H9 (cell line): Measurements from ENCODE around the gene INSR. TPM values are rescaled to one million over a fixed set of nuclear protein-coding genes. Genes with fewer than 3 reads are reported as not detected.

Experiments
- DNase-seq: peaks from one replicate; pipeline ENCODE4 v3.0.0-alpha.2; 2017
- H2AFZ ChIP-seq: one replicate; pipeline ENCODE4 v1.6.1; 2013; ENCODE audit warnings: mild to moderate bottlenecking, low read length, control low read depth, moderate library complexity
- H2AK5ac ChIP-seq: 2 replicates; pipeline ENCODE4 v1.6.1; 2013; ENCODE audit warnings: low read length, control low read depth, mixed read lengths; ENCODE audit not compliant: insufficient read length
- H2BK120ac ChIP-seq: one replicate; pipeline ENCODE4 v1.6.1; 2013; ENCODE audit warnings: low read depth, mild to moderate bottlenecking, low read length, control low read depth, inconsistent platforms; ENCODE audit not compliant: poor library complexity, severe bottlenecking
- H2BK12ac ChIP-seq: 2 replicates; pipeline ENCODE4 v1.6.1; 2013; ENCODE audit warnings: low read length, control low read depth, mixed read lengths, low read depth; ENCODE audit not compliant: insufficient read length
- H2BK15ac ChIP-seq: 2 replicates; pipeline ENCODE4 v1.6.1; 2013; ENCODE audit warnings: low read depth, low read length, control low read depth
- H2BK20ac ChIP-seq: one replicate; pipeline ENCODE4 v1.6.1; 2013; ENCODE audit warnings: low read depth, mild to moderate bottlenecking, low read length, control low read depth, inconsistent platforms; ENCODE audit not compliant: poor library complexity, severe bottlenecking
- H2BK5ac ChIP-seq: 2 replicates; pipeline ENCODE4 v1.6.1; 2013; ENCODE audit warnings: low read length, control low read depth, mixed read lengths; ENCODE audit not compliant: insufficient read length
- H3K14ac ChIP-seq: 2 replicates; pipeline ENCODE4 v1.6.1; 2013; ENCODE audit warnings: low read length, control low read depth; ENCODE audit not compliant: insufficient read depth
- H3K18ac ChIP-seq: 2 replicates; pipeline ENCODE4 v1.6.1; 2013; ENCODE audit warnings: low read depth, mild to moderate bottlenecking, mixed read lengths, low read length, control low read depth; ENCODE audit not compliant: insufficient read length
- H3K23ac ChIP-seq: 2 replicates; pipeline ENCODE4 v1.6.1; 2013; ENCODE audit warnings: low read length, control low read depth, mixed read lengths, low read depth; ENCODE audit not compliant: insufficient read length
- H3K23me2 ChIP-seq: 2 replicates; pipeline ENCODE4 v1.6.1; 2013; ENCODE audit warnings: low read depth, mild to moderate bottlenecking, mixed read lengths, low read length, control low read depth; ENCODE audit not compliant: insufficient read length, poor library complexity, severe bottlenecking
- H3K27ac ChIP-seq: 2 replicates; pipeline ENCODE4 v1.5.1; 2013; ENCODE audit warnings: low read length, control low read depth, mixed read lengths, low read depth; ENCODE audit not compliant: insufficient read length
- H3K27me3 ChIP-seq: 2 replicates; pipeline ENCODE4 v1.6.1; 2013; ENCODE audit warnings: low read length, control low read depth, inconsistent platforms; ENCODE audit not compliant: insufficient read depth
- H3K4ac ChIP-seq: 2 replicates; pipeline ENCODE4 v1.6.1; 2013; ENCODE audit warnings: low read depth, mild to moderate bottlenecking, control low read depth, inconsistent platforms, low read length, moderate library complexity
- H3K4me1 ChIP-seq: 2 replicates; pipeline ENCODE4 v1.6.1; 2013; ENCODE audit warnings: low read length, control low read depth, inconsistent platforms; ENCODE audit not compliant: insufficient read depth
- H3K4me2 ChIP-seq: 2 replicates; pipeline ENCODE4 v1.6.1; 2013; ENCODE audit warnings: low read length, control low read depth, mixed read lengths; ENCODE audit not compliant: insufficient read length, insufficient read depth
- H3K56ac ChIP-seq: 2 replicates; pipeline ENCODE4 v1.6.1; 2013; ENCODE audit warnings: low read depth, mild to moderate bottlenecking, mixed read lengths, low read length, control low read depth; ENCODE audit not compliant: insufficient read length
- H3K79me1 ChIP-seq: 2 replicates; pipeline ENCODE4 v1.6.1; 2013; ENCODE audit warnings: low read depth, mild to moderate bottlenecking, moderate library complexity, low read length, control low read depth, inconsistent platforms; ENCODE audit not compliant: insufficient read depth, poor library complexity, severe bottlenecking
- H3K79me2 ChIP-seq: 2 replicates; pipeline ENCODE4 v1.6.1; 2013; ENCODE audit warnings: low read length, control low read depth, inconsistent platforms; ENCODE audit not compliant: insufficient read depth
- H3K9ac ChIP-seq: 2 replicates; pipeline ENCODE4 v1.6.1; 2013; ENCODE audit warnings: low read length, control low read depth, mixed read lengths; ENCODE audit not compliant: insufficient read length; ENCODE audit errors: extremely low read depth
- H3K9me3 ChIP-seq: one replicate; pipeline ENCODE4 v1.6.1; 2013; ENCODE audit warnings: low read depth, low read length, inconsistent platforms; ENCODE audit not compliant: control insufficient read depth
- H3T11ph ChIP-seq: one replicate; pipeline ENCODE4 v1.6.1; 2013; ENCODE audit warnings: mild to moderate bottlenecking, low read length, control low read depth, inconsistent platforms
- H4K20me1 ChIP-seq: one replicate; pipeline ENCODE4 v1.6.1; 2013; ENCODE audit not compliant: control insufficient read depth, insufficient read length, insufficient read depth
- H4K5ac ChIP-seq: 2 replicates; pipeline ENCODE4 v1.6.1; 2013; ENCODE audit warnings: low read depth, mild to moderate bottlenecking, mixed read lengths, low read length, control low read depth; ENCODE audit not compliant: insufficient read length
- H4K8ac ChIP-seq: replicated peaks from 2 replicates; pipeline ENCODE4 v1.6.1; 2013; ENCODE audit warnings: low read length, control low read depth, mixed read lengths, low read depth; ENCODE audit not compliant: insufficient read length
- H4K91ac ChIP-seq: 2 replicates; pipeline ENCODE4 v1.6.1; 2013; ENCODE audit warnings: low read depth, mild to moderate bottlenecking, moderate library complexity, mixed read lengths, low read length, control low read depth; ENCODE audit not compliant: insufficient read length
- H3K27ac Mint-ChIP-seq, 3 experiments: 2 replicates in 2 of 3; 3 replicates in 1 of 3; pipeline ENCODE4 v1.8.0; 2020 to 2021; ENCODE audit warnings: mixed read lengths in 3 of 3, mild to moderate bottlenecking in 1 of 3, moderate library complexity in 1 of 3
- H3K27me3 Mint-ChIP-seq: 2 replicates; pipeline ENCODE4 v1.8.0; 2021; ENCODE audit warnings: low read depth, mild to moderate bottlenecking, moderate library complexity, mixed read lengths
- H3K36me3 Mint-ChIP-seq, 3 experiments: 2 replicates in 2 of 3; 3 replicates in 1 of 3; pipeline ENCODE4 v1.8.0; 2020 to 2021; ENCODE audit warnings: low read depth in 3 of 3, mixed read lengths in 3 of 3; ENCODE audit not compliant: insufficient read depth in 1 of 3
- H3K4me1 Mint-ChIP-seq, 2 experiments: 2 replicates each; pipeline ENCODE4 v1.8.0; 2020; ENCODE audit warnings: mixed read lengths in 2 of 2
- H3K4me3 Mint-ChIP-seq, 2 experiments: 2 replicates in 1 of 2; 3 replicates in 1 of 2; pipeline ENCODE4 v1.8.0; 2020 to 2021; ENCODE audit warnings: mild to moderate bottlenecking in 2 of 2, mixed read lengths in 2 of 2, moderate library complexity in 1 of 2
- H3K9me3 Mint-ChIP-seq, 2 experiments: 2 replicates in 1 of 2; 3 replicates in 1 of 2; pipeline ENCODE4 v1.8.0; 2020; ENCODE audit warnings: mild to moderate bottlenecking in 2 of 2, mixed read lengths in 2 of 2, moderate library complexity in 1 of 2
- CTCF ChIP-seq: fragments of 200-600 bp; sonication (generic); conservative IDR thresholded peaks from 3 replicates; pipeline ENCODE4 v1.8.0; 2021; ENCODE audit warnings: antibody characterized with exemption, mild to moderate bottlenecking
- WGBS: extraction: QIAGEN DNeasy Blood & Tissue Kit; methylation state at CpG from one replicate; pipeline ENCODE4 v1.1.7; 2013; ENCODE audit warnings: missing lambda C conversion rate, low lambda C conversion rate, mixed read lengths; ENCODE audit not compliant: insufficient read length; ENCODE audit errors: extremely low coverage; 5-methylcytosine and 5-hydroxymethylcytosine counted together
- total RNA-seq: library from RNA; stranded (reverse); gene quantifications from 2 replicates; pipeline ENCODE4 v1.2.1, GENCODE V29; 2021

The INSR gene
- total RNA-seq, 1 experiment from 2014 or later, result 39.8 TPM

DNA sequence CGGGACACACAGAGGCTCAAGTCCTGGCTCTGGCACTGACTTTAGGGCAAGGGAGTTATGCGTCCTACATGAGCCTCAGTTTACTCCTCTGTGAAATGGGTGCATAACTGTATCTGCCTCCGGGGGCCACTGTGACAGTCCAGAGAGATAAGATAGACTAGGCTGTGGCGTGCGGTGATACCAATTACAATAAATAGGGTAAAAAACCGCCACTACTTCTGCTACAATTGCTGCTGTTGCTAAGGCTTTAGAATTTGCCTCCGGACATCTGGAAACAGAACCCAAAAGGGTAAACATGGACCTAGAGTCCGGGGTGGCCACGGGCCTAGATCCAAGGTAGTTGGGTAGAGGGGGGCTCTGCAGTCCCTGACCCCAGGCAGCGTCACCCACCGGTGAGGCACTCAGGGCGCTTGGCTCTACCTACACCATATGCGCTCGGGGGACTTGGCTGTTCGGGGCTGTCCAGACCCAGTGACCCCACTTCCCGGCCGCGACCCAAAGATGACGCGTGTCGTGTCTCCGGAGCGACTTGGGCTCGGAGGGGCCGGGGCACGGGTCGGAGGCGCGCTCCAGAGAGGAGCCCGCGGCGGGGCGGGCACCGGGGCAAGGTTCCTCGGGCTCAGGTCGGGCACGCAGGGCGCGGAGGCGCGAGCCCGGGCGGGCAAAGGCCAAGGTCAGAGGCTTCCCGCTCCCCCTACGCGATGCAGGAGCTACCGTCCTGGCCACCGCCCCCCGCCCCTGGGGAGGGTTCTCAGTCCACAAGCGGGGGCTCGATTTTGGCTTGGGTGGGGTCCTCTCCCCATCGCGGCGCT is 1.1 kb downstream of the INSR start:
- no peak overlapping the region for H4K91ac ChIP-seq
- Mint-ChIP-seq H3K36me3 (peaks cover 0 to 1% (median 0%) of the 10 kb centered on the region in 3 experiments; a peak in 1 of 7 replicates), H3K4me3 (peak overlapping the region; percentile 69 to 81), H3K27ac (no peak overlapping the region), H3K9me3 (no peaks in the 10 kb centered on the region), H3K27me3 (peaks cover 24% of the 10 kb centered on the region), H3K4me1 (peaks cover 34 to 36% of the 10 kb centered on the region in 2 experiments)
- H3K9ac ChIP-seq, result no peak overlapping the region
- no peaks in the 10 kb centered on the region for H3K79me1 ChIP-seq
- H3K23ac ChIP-seq, result no peak overlapping the region
- peaks cover 2% of the 10 kb centered on the region; the same call in 1 of the 2 replicates for H3K79me2 ChIP-seq
- H2BK15ac ChIP-seq, result no peak overlapping the region
- no peak overlapping the region for H3T11ph ChIP-seq
- no peaks in the 10 kb centered on the region for H4K20me1 ChIP-seq
- TF ChIP-seq CTCF, result no peak
- H4K8ac ChIP-seq, result no peak overlapping the region
- no peak overlapping the region for H2AK5ac ChIP-seq
- H3K14ac ChIP-seq, result no peak overlapping the region; the same call in 1 of the 2 replicates
- DNase-seq, result peak; percentile 33
- H4K5ac ChIP-seq, result no peak overlapping the region
- H3K27ac ChIP-seq, result no peak overlapping the region
- H2BK5ac ChIP-seq, result no peak overlapping the region
- H3K4me1 ChIP-seq, result no peaks in the 10 kb centered on the region
- no peak overlapping the region for H2BK120ac ChIP-seq
- no peak overlapping the region for H2BK20ac ChIP-seq
- no peak overlapping the region for H3K4ac ChIP-seq
- no peaks in the 10 kb centered on the region for H3K9me3 ChIP-seq
- H3K4me2 ChIP-seq, result peak overlapping the region; percentile 30
- no peak overlapping the region for H3K56ac ChIP-seq
- H3K18ac ChIP-seq, result no peak overlapping the region
- H2AFZ ChIP-seq, result no peak overlapping the region
- no peaks in the 10 kb centered on the region for H3K23me2 ChIP-seq
- no CpG with 5 or more reads among the region's 54 CpGs for WGBS
- H3K27me3 ChIP-seq, result no peaks in the 10 kb centered on the region
- H2BK12ac ChIP-seq, result no peak overlapping the region
